SJCRH30 (cell line): Measurements from ENCODE around the gene RBM20. TPM values are rescaled to one million over a fixed set of nuclear protein-coding genes. Genes with fewer than 3 reads are reported as not detected.
A peak's percentile ranks its signal among the peaks of the same experiment; 100 is the strongest.
"Not testable (repeated sequence)": the region's sequence is repeated elsewhere in the genome, so short reads cannot be mapped to it uniquely, and the experiment has no call there.

Experiments used
- DNase-seq, 2 experiments: peaks; one replicate each; pipeline ENCODE4 v3.0.0-alpha.2; 2015 to 2020
- H3K27ac ChIP-seq: fragments of 250-450 bp; sonication (Bioruptor Pico); 2 replicates; pipeline ENCODE4 v1.5.1; 2020; ENCODE audit warnings: mild to moderate bottlenecking, moderate library complexity
- H3K27me3 ChIP-seq: fragments of 250-450 bp; sonication (Bioruptor Pico); 2 replicates; pipeline ENCODE4 v1.5.1; 2020; ENCODE audit warnings: mild to moderate bottlenecking, moderate library complexity
- H3K36me3 ChIP-seq: fragments of 250-450 bp; sonication (Bioruptor Pico); 2 replicates; pipeline ENCODE4 v1.5.1; 2020; ENCODE audit warnings: mild to moderate bottlenecking, moderate library complexity
- H3K4me1 ChIP-seq: fragments of 250-450 bp; sonication (Bioruptor Pico); 2 replicates; pipeline ENCODE4 v1.5.1; 2020; ENCODE audit warnings: mild to moderate bottlenecking, moderate library complexity
- H3K4me3 ChIP-seq: fragments of 250-450 bp; sonication (Bioruptor Pico); 2 replicates; pipeline ENCODE4 v1.5.1; 2020; ENCODE audit warnings: mild to moderate bottlenecking, moderate library complexity
- H3K9me3 ChIP-seq: fragments of 250-450 bp; sonication (Bioruptor Pico); replicated peaks from 2 replicates; pipeline ENCODE4 v1.5.1; 2020; ENCODE audit warnings: mild to moderate bottlenecking, moderate library complexity
- total RNA-seq: library from RNA; depleted of rRNA; stranded (reverse); fragments of >200 nt; shearing (Covaris generic); gene quantifications from 2 replicates; pipeline ENCODE4 v1.2.3, GENCODE V29; 2014

RBM20 gene
- total RNA-seq, 1 experiment from 2014 or later = 12.4 TPM

DNA sequence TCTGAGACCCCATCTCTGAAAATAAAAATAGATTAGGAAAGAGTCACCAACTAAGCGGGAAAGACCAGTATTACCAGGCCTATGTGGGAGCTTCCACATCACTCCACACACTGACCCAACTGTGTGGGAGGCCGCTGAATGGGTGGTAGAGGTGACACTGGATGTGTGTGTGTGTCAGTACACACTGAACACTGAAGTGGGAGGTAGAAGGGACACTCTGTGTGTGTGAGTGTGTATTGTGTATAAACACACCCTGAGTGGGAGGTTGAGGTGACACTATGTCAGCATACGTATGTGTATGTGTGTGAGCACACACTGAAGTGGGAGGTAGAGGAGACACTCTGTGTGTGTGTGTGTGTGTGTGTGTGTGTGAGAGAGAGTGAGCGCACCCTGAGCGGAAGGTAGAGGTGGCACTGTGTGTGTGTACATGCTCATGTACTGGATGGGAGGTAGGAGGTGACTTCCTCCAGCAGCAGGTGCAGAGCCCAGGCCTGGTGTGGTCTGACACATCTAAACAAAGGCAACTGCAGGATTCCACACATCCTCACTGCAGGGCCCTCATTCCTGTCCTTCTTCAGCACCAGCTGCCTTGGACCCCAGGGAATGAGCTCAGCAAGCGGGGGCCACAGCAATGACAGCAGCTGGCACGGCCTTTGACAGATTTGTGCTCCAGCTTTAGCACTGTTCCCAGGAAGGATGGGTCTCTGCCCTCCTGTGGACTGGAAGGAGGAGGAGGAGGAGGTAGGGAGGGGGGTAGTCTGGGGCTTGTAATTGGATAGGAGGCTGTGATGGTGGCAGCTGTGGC is 26.5 kb upstream of the RBM20 start:
- no peaks in the 10 kb centered on the region for H3K27me3 ChIP-seq
- H3K36me3 ChIP-seq = no peaks in the 10 kb centered on the region
- H3K4me1 ChIP-seq = peaks cover 47% of the 10 kb centered on the region
- H3K4me3 ChIP-seq = no peak overlapping the region
- H3K9me3 ChIP-seq = no peaks in the 10 kb centered on the region
- H3K27ac ChIP-seq = peak overlapping the region; percentile 25
- peak; percentile 90 to 93 for DNase-seq

DNA sequence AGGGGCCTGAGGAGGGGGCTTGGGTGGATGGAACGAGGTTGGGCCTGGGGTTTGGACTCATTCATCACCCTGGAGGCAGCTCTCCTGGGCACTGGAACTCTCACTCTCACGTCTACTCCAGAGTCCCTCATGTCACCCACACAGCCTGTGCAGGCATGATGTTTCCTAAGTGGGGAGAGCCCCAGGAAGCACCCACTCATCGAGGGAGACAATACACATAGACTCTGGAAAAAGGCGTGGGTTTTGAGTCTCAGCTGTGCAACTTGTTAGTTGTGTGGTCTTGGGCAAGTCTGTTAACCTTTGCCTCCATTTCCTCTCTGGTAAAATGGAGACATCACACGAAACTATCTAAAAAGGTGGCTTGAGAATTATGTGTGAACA is 25.9 kb upstream of the RBM20 start:
- no peaks in the 10 kb centered on the region for H3K36me3 ChIP-seq
- H3K27me3 ChIP-seq = no peaks in the 10 kb centered on the region
- peaks cover 47% of the 10 kb centered on the region for H3K4me1 ChIP-seq
- peak overlapping the region; percentile 25 for H3K27ac ChIP-seq
- H3K9me3 ChIP-seq = no peaks in the 10 kb centered on the region
- no peak overlapping the region for H3K4me3 ChIP-seq
- no peak for DNase-seq

DNA sequence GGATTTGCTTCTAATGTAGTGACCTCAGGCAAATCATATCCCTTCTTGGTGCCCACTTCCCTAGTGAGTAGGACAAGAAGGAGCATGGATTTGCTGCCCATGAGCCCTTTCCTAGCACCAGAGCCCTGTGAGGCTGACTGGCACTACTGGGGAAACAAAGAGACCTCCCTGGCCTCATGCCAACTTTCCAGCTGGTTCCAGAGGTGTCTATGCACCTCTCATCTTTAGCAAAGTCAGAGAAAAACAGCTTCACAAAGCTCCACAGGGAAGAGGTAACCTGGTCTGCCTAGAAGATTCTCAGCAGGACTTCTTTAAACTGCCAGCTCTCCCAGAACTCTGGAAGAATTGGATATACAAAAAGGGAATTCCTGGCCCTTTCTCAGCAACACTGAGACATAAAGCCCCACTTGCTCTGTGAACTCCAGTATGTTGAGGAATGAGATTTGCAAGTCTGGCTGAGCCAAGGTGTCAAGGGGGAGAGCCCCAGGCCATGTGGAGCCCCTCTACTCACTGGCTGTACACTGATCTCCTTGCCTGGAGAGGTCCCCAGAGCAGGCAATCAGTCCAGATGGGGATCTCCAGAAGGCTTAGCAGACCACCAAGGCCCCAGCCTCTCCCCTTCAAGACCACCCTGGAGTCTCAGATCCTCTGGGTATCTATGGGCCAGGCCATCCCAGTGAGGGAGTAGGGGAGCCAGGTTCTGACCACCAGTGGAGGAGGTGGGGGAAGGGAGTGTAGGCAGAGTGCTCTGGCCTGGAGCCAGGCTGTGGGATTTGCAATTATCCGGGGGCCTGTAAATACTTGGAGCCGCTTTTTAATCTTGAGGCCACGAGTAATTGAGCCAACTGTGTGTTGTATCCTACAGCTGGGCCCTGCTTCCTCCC is 24.4 kb upstream of the RBM20 start:
- Histone ChIP-seq H3K4me1 (peaks cover 44% of the 10 kb centered on the region), H3K36me3 (no peaks in the 10 kb centered on the region), H3K27me3 (no peaks in the 10 kb centered on the region), H3K27ac (no peak overlapping the region), H3K9me3 (no peaks in the 10 kb centered on the region), H3K4me3 (no peak overlapping the region)
- DNase-seq = peak; percentile 82 to 89

DNA sequence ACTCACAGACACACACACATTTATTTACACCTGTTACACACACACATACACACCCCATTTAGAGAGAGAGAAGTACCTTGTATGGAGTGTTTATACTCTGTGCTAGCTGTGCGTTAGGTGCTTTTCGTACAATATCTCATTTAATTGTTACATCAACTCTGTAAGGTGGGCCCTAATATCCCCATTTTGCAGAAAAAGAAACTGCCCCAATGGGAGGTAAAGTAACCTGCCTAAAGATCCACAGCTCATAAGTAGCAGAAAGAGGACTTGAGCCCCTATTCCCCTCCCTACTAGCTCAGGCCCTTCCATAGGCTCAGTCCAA is 23.8 kb upstream of the RBM20 start:
- H3K4me1 ChIP-seq = peaks cover 43% of the 10 kb centered on the region
- DNase-seq = no peak
- no peaks in the 10 kb centered on the region for H3K9me3 ChIP-seq
- no peak overlapping the region for H3K4me3 ChIP-seq
- H3K27ac ChIP-seq = no peak overlapping the region
- no peaks in the 10 kb centered on the region for H3K36me3 ChIP-seq
- H3K27me3 ChIP-seq = no peaks in the 10 kb centered on the region

DNA sequence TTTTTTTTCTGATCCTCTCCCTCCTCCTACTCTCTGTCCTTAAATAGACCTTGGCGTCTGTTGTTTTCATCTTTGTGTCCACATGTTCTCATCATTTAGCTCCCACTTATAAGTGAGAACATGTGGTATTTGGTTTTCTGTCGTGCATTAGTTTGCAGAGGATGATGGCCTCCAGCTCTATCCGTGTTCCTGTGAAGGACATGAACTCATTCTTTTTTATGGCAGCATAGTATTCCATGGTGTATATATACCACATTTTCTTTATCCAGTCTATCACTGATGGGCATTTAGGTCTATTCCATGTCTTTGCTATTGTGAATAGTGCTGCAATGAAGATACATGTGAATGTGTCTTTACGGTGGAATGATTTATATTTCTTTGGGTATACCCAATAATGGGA is 20.8 kb upstream of the RBM20 start:
- not testable (repeated sequence) for DNase-seq, H3K9me3 ChIP-seq, H3K36me3 ChIP-seq, H3K27me3 ChIP-seq, H3K4me3 ChIP-seq, H3K27ac ChIP-seq
- H3K4me1 ChIP-seq = peaks cover 33% of the 10 kb centered on the region

DNA sequence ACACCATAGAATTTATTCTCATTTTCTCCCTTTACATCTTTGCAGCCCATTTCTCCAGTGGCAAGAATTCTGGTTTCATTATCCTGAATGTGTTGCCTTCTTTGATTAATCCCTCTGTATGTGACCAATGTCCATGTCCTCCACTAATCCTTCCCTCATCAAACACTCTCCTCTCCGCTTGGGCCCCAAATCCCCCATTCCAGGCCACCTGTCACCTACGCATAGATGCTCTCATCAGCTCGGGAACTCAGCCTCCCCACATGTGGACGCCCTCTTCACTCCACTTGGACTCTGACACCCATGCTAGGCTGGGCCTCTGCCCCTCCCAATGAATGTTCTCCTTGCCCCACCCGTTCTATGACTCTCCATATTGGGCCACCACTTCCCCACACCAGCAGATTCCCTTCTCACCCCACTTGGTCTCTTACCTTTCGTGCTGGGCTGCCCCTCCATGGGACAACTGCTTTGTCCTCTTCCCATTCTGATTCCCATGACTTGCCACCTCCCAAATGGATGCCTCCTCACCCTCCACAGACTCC is 18.7 kb upstream of the RBM20 start:
- H3K4me1 ChIP-seq = peaks cover 28% of the 10 kb centered on the region
- no peak overlapping the region for H3K4me3 ChIP-seq
- H3K9me3 ChIP-seq = peaks cover 7% of the 10 kb centered on the region; the same call in 1 of the 2 replicates
- no peak overlapping the region for H3K27ac ChIP-seq
- H3K27me3 ChIP-seq = no peaks in the 10 kb centered on the region
- no peaks in the 10 kb centered on the region for H3K36me3 ChIP-seq
- DNase-seq = peak; percentile 40 to 63

DNA sequence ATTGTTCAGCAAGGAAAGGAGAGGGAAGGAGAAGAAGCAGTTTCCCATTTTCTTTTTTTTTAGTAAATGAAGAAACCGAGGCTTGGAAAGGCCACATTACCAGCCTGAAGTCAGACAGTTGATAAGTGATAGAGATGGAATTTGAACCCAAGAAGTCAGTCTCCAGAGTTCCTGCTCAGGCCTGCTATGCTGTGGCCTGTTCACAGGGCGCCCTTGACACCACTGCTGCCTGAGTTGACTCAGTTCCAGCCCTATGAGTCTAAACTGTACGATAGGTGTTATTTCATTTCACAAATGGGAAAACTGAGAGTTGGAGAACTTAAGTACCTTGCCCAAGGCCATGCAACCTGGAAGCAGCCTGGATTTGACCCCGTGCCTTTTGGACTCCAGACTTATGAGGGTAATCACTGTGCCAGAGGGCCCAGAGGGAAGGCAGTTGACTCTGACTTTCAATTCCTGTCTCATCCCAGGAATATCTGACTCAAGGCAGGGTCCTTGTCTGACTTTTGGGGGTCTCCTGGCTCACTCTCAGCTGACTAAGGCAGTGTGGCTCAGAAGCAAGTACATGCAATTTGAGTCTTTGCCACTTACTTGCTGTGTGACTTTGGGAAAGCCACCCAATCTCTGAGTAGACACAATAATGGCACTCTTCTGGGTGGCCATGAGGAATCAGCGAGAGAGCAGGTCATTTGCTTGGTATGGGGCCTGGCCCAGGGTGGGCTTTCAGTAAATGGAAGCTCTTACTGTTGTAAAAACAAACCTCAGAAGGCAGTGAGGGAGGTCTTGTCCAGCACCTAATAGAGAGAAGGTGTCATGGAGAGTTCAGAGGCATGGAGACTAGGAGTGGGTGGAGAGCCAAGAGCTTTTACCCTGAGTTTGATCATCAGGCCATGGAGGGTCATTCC is 17.9 kb upstream of the RBM20 start:
- H3K27me3 ChIP-seq = no peaks in the 10 kb centered on the region
- no peak overlapping the region for H3K4me3 ChIP-seq
- H3K9me3 ChIP-seq = peaks cover 7% of the 10 kb centered on the region; the same call in 1 of the 2 replicates
- H3K27ac ChIP-seq = no peak overlapping the region
- H3K36me3 ChIP-seq = no peaks in the 10 kb centered on the region
- H3K4me1 ChIP-seq = peaks cover 26% of the 10 kb centered on the region
- DNase-seq = no peak

DNA sequence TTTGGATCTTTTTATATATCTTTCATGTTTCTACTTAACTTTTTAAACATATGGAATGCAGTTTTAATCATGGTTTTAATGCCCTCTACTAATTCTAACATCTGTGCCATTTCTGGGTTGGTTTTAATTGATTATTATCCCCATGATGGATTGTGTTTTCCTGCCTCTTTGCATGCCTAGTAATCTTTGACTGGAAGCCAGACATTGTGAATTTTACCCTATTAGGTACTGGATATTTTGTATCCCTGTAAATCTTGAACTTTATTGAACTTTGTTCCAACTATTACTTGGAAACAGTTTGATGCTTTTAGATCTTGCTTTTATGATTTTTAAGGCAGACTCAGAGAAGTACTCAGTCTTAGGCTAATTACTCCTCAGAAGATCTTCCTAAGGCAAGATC is 16.0 kb upstream of the RBM20 start:
- H3K27ac ChIP-seq = no peak overlapping the region
- no peak for DNase-seq
- H3K27me3 ChIP-seq = no peaks in the 10 kb centered on the region
- peaks cover 26% of the 10 kb centered on the region for H3K4me1 ChIP-seq
- no peak overlapping the region for H3K4me3 ChIP-seq
- peaks cover 7% of the 10 kb centered on the region; the same call in 1 of the 2 replicates for H3K9me3 ChIP-seq
- H3K36me3 ChIP-seq = no peaks in the 10 kb centered on the region

DNA sequence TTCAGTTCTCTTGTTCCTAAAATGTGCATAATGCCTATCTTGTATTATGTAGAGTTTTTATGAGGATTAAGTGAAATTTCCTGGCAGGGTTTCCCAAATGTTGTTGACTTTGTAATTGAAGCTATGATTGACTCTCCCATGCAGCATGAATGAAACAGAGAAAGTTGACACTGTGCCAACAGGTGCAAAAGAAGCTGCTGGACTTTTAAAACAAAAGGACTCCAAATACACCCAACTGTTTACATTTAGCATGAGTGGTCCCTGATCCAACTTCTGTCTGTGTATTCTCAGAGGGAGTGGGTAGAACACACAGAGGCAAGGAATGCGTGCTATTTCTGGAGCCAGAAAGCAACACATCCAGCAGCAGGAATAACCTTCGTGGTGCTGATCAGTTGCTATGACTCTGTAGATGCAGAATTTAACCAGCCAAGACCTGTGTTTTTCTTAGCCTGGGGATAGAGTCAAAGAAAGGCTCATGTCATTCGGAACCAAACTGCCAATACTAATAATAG is 14.4 kb upstream of the RBM20 start:
- no peaks in the 10 kb centered on the region for H3K27me3 ChIP-seq
- H3K9me3 ChIP-seq = peaks cover 7% of the 10 kb centered on the region; the same call in 1 of the 2 replicates
- DNase-seq = peak; percentile 82 to 96
- no peak overlapping the region for H3K4me3 ChIP-seq
- no peak overlapping the region for H3K27ac ChIP-seq
- H3K36me3 ChIP-seq = no peaks in the 10 kb centered on the region
- peaks cover 32% of the 10 kb centered on the region for H3K4me1 ChIP-seq

DNA sequence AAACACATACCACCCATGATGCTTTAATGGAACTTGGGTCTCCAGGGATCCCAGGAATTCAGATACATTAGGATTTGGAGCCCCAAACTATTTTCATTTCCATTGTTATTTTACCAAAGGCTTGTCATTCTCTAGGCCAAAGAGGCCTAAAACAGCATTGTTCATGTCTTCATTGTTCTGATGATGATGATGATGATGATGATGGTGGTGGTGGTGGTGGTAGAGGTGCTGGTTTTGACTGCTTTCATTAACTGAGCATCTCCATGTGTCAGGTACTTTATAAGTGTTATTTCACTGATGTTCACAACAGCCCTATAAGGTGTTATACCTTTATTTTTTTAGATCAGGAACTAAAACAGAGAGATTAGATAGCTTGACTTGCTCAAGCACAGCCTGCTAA is 12.2 kb upstream of the RBM20 start:
- Histone ChIP-seq H3K36me3 (no peaks in the 10 kb centered on the region), H3K4me3 (no peak overlapping the region), H3K27ac (no peak overlapping the region), H3K4me1 (peaks cover 43% of the 10 kb centered on the region), H3K27me3 (no peaks in the 10 kb centered on the region), H3K9me3 (peaks cover 7% of the 10 kb centered on the region; the same call in 1 of the 2 replicates)
- DNase-seq = no peak

DNA sequence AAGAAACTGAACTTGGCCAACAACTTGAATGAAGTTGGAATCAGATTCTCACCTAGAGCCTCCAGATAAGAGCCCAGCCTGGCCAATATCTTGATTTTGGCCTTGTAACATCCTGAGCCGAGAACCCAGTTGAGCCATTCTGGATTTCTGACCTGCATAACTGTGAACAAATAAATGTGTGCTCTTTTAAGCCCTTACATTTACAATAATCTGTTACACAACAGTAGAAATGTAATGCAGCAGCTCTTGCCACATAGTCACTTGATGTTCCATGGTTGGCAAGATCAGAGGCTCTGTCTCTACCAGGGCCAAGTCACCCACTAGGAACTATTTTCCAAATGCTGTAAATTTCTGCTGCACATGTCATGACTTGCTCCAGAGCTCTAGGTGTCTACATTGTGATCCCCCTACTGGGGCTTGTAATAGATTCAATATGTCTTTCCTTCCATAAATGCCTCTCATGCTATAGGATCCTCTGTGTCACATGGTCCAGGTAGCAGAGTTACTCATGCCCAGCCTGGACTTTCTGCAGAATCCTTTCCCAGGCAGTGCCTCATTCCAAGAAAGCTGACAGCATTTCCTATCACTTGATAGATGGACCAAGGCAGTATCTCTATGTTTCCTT is 11.4 kb upstream of the RBM20 start:
- no peak for DNase-seq
- Histone ChIP-seq H3K27ac (no peak overlapping the region), H3K9me3 (peaks cover 7% of the 10 kb centered on the region; the same call in 1 of the 2 replicates), H3K36me3 (no peaks in the 10 kb centered on the region), H3K27me3 (no peaks in the 10 kb centered on the region), H3K4me3 (no peak overlapping the region), H3K4me1 (peaks cover 50% of the 10 kb centered on the region)

DNA sequence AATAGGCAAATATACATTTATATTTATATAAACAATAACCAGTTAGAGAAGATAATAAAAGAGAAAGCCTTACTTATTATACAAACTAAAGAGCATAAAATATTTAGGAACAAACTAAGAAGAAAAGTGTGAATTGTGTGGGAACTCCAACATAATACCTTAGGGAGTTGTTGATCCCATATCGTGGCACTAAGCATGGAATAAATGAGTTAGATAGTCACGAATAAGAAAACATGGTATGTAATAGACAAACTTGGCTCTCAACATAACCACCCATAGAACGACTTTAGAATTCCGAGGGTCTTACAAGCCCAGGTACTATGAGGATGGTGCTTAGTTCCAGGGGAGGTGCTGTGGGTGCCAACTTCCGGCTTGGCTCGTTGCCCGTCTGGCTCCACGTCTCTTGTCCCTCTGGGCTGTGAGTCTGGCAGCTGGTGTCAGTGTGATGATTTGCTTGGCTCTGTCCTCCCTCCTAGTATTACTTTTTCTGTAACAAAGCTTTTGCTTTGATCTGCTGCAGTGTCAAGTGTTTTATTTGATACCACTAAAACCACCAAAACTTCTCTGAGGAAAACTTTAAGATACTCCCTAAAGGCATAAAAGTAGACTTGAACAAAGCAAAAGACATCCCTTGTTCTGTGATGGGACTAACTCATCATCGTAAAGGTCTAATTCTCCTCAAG is 9.5 kb upstream of the RBM20 start:
- DNase-seq = peak; percentile 77 to 86
- Histone ChIP-seq H3K36me3 (no peaks in the 10 kb centered on the region), H3K9me3 (no peaks in the 10 kb centered on the region), H3K27me3 (no peaks in the 10 kb centered on the region), H3K27ac (no peak overlapping the region), H3K4me1 (peaks cover 47% of the 10 kb centered on the region), H3K4me3 (no peak overlapping the region)

DNA sequence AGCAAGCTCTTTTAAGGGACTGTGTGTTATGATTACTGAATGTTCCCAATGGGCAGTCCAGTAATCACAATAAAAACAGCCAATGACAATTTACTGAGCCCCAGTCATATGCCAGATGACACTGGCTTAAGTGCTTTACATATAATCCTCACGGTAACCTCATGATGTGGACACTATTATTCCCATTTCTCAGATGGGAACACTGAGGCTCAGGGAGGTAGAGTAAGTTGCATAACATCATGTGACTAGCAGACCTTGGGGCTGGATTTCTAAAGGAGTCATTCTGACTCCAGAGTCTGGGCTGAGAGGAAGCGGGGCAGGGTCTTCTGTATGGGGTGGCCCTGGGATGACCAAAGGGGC is 7.6 kb upstream of the RBM20 start:
- H3K27me3 ChIP-seq = no peaks in the 10 kb centered on the region
- H3K36me3 ChIP-seq = no peaks in the 10 kb centered on the region
- no peak for DNase-seq
- H3K9me3 ChIP-seq = no peaks in the 10 kb centered on the region
- H3K4me3 ChIP-seq = no peak overlapping the region
- H3K27ac ChIP-seq = peak overlapping the region; percentile 34
- peaks cover 46% of the 10 kb centered on the region for H3K4me1 ChIP-seq
